Prostate gland (tissue), 2 donors: ENCODE measurements around the gene SERPINB10. TPM values are rescaled to one million over a fixed set of nuclear protein-coding genes. Genes with fewer than 3 reads are reported as not detected.

ENCODE experiments used
- DNase-seq: peaks from one replicate; pipeline ENCODE4 v3.0.0-alpha.2; 2019; ENCODE audit warnings: low spot score
- H3K27ac ChIP-seq, 2 donors: fragments of 200-600 bp; sonication (generic); 2 replicates each; pipeline ENCODE4 v1.5.1; 2017 to 2019
- H3K27me3 ChIP-seq: fragments of 200-600 bp; sonication (generic); replicated peaks from 2 replicates; pipeline ENCODE4 v1.5.1; 2019; ENCODE audit not compliant: insufficient read depth
- H3K36me3 ChIP-seq, 2 donors: fragments of 200-600 bp; sonication (generic); 1 replicate in 1 of 2; 2 replicates in 1 of 2; pipeline versions ENCODE4 v1.5.1 to v1.8.1; 2017 to 2019
- H3K4me1 ChIP-seq: fragments of 200-600 bp; sonication (generic); replicated peaks from 2 replicates; pipeline ENCODE4 v1.5.1; 2019
- H3K4me3 ChIP-seq, 2 donors: fragments of 200-600 bp; sonication (generic); 2 replicates each; pipeline ENCODE4 v1.5.1; 2017 to 2019
- H3K9me3 ChIP-seq: fragments of 200-600 bp; sonication (generic); 2 replicates; pipeline ENCODE4 v1.5.1; 2017
- CTCF ChIP-seq, 4 experiments: fragments of 200-600 bp in 2 of 4; fragments of 450-650 bp in 2 of 4; sonication (generic) in 2 of 4; IDR thresholded peaks; 1 replicate in 3 of 4; 2 replicates in 1 of 4; pipeline ENCODE4 v1.5.1; 2016 to 2019; ENCODE audit warnings: antibody characterized with exemption in 4 of 4, mild to moderate bottlenecking in 2 of 4, moderate library complexity in 2 of 4
- POLR2A ChIP-seq: fragments of 450-650 bp; IDR thresholded peaks from one replicate; pipeline ENCODE4 v1.6.1; 2016; ENCODE audit warnings: antibody characterized with exemption, mild to moderate bottlenecking
- POLR2AphosphoS5 ChIP-seq: sonication (generic); formaldehyde crosslinking; IDR thresholded peaks from one replicate; pipeline ENCODE4 v1.6.1; 2017; ENCODE audit warnings: antibody characterized with exemption
- WGBS: methylation state at CpG from one replicate; pipeline ENCODE4 v1.1.5; 2018; 5-methylcytosine and 5-hydroxymethylcytosine counted together
- intact Hi-C: fragments of 100-400 bp; cut with DNase I; formaldehyde crosslinking; loops from one replicate; pipeline ENCODE4 v1.14.2; 2022
- total RNA-seq, 2 donors: library from RNA; depleted of rRNA; stranded (reverse); fragments of >200 nt; gene quantifications; one replicate each; pipeline ENCODE4 v1.1.0, GENCODE V29; 2016

SERPINB10 gene
- total RNA-seq, 2 donors from 2014 or later, result 0.55 TPM; not detected in 1

DNA sequence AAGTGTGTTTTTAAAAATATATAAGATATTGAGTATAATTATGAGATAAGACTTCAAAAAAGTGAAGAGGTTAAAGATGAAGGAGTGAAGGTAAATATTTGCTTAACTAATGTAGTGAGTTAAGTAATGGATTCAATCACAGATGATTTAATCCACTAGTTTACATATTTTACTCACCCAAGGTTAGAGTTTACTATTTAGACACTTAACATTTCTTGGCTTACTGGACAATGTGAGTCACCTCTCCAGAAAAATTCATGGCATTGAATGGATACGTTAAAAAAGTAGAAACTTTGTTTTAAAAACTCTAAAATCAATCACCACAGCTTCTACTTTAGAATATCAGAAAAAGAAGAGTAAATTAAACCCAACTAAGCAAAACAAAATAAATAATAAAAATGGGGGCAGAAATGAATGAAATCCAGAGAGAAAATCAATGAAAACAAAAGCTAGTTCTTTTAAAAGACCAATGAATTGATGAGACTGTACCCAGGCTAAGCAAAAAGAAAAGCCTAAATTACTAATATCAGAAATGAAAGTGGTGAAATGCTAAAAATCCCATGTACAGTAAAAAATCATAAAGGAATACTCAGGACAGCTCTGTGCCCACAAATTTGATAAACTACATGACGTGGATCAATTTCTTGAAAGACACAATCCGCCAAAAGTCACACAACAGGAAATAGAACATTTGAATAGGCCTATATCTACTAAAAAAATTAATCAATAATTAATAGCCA, 39.5 kb downstream of the SERPINB10 start:
- Histone ChIP-seq H3K4me1 (no peaks in the 10 kb centered on the region), H3K36me3 (no peaks in the 10 kb centered on the region), H3K27ac (no peak overlapping the region), H3K9me3 (no peaks in the 10 kb centered on the region), H3K4me3 (no peak overlapping the region), H3K27me3 (no peaks in the 10 kb centered on the region)
- no peak for TF ChIP-seq POLR2AphosphoS5
- TF ChIP-seq POLR2A, result no peak
- TF ChIP-seq CTCF (IDR thresholded peaks at IDR 0.05), result no peak
- DNase-seq, result no peak
- intact Hi-C loops, result no loop called here
- 91% methylated on average over 3 of the region's 3 CpGs for WGBS

- TF ChIP-seq POLR2AphosphoS5, result no peak
- TF ChIP-seq POLR2A, result no peak
- peak in 1 of 4 experiments; percentile 38 for TF ChIP-seq CTCF (IDR thresholded peaks at IDR 0.05)
- 16% methylated on average over 35 of the region's 35 CpGs for WGBS
- intact Hi-C loops, result no loop called here
- H3K27ac ChIP-seq, result no peak within 1 kb of the TSS
- H3K9me3 ChIP-seq, result no peaks in the 10 kb centered on the region
- H3K36me3 ChIP-seq, result no peaks in the 10 kb centered on the region
- no peaks in the 10 kb centered on the region for H3K4me1 ChIP-seq
- no peak within 1 kb of the TSS for H3K4me3 ChIP-seq
- DNase-seq, result no peak
- no peaks in the 10 kb centered on the region for H3K27me3 ChIP-seq
Measured at GRCh38 chr18:63949068-63949737, 41.4 kb downstream of the SERPINB10 start, which contains the start of gene HMSD. TSS of gene HMSD (plus strand) at chr18:63949301. CDS start at chr18:63953456, 4,155 bp downstream.

GRCh38 chr18:63951302-63951705, 43.5 kb downstream of the SERPINB10 start:
- Histone ChIP-seq H3K27me3 (no peaks in the 10 kb centered on the region), H3K27ac (no peak overlapping the region), H3K9me3 (no peaks in the 10 kb centered on the region), H3K4me1 (no peaks in the 10 kb centered on the region), H3K4me3 (no peak overlapping the region), H3K36me3 (no peaks in the 10 kb centered on the region)
- 85% methylated on average over 4 of the region's 4 CpGs for WGBS
- intact Hi-C loops, result no loop called here
- DNase-seq, result no peak
- TF ChIP-seq POLR2AphosphoS5 (no peak), CTCF (IDR thresholded peaks at IDR 0.05) (no peak), POLR2A (no peak)

DNA sequence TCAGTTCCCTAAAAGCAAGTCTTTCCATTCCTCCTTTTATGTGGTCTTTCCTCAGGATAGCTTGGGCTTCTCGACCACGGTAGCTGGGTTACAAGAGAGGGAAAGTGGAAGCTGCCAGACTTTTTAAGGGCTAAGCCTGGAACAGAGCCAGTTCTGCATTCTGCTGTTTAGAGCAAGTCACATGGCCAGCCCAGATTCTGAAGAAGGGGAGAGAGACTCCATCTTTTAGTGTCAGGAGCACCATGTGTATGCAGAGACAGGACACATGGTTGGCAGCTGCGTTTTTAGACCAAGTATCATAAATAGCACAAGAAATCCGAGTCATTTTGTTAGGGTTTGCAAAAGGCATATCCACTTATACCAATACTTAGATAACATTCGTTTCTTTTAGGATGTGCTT, 46.1 kb downstream of the SERPINB10 start:
- Histone ChIP-seq H3K27ac (no peak overlapping the region), H3K36me3 (no peaks in the 10 kb centered on the region), H3K4me1 (no peaks in the 10 kb centered on the region), H3K27me3 (no peaks in the 10 kb centered on the region), H3K4me3 (no peak overlapping the region), H3K9me3 (no peaks in the 10 kb centered on the region)
- WGBS, result 51% methylated on average over 5 of the region's 5 CpGs
- DNase-seq, result no peak
- intact Hi-C loops, result no loop called here
- TF ChIP-seq POLR2A (no peak), CTCF (IDR thresholded peaks at IDR 0.05) (no peak), POLR2AphosphoS5 (no peak)

DNA sequence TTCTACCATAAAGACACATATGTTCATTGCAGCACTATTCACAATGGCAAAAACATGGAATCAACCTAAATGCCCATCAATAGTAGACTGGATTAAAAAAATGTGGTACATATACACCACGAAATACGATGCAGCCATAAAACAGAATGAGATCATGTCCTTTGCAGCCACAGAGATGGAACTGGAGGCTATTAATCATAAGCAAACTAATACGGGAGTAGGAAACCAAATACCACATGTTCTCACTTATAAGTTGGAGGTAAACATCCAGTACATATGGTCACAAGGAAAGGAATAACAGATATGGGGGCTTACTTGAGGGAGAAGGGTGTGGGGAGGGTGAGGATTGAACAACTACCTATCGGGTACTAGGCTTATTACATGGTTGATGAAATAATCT, 49.0 kb downstream of the SERPINB10 start:
- 43% methylated on average over 4 of the region's 4 CpGs for WGBS
- H3K4me1 ChIP-seq, result no peaks in the 10 kb centered on the region
- H3K27ac ChIP-seq, result no peak overlapping the region
- TF ChIP-seq CTCF (IDR thresholded peaks at IDR 0.05) (no peak), POLR2AphosphoS5 (no peak), POLR2A (no peak)
- no peaks in the 10 kb centered on the region for H3K27me3 ChIP-seq
- no peaks in the 10 kb centered on the region for H3K36me3 ChIP-seq
- intact Hi-C loops, result no loop called here
- no peak for DNase-seq
- H3K4me3 ChIP-seq, result no peak overlapping the region
- H3K9me3 ChIP-seq, result no peaks in the 10 kb centered on the region
